Neural cell (in vitro differentiated cells): ENCODE measurements around the gene LONRF2. TPM values are rescaled to one million over a fixed set of nuclear protein-coding genes. Genes with fewer than 3 reads are reported as not detected.

Experiments used
- H2AFZ ChIP-seq: fragments of 200-600, 300-800 bp; sonication (generic), shearing (Covaris generic); 2 replicates; pipeline ENCODE4 v1.6.0; 2014; ENCODE audit warnings: low read depth, mild to moderate bottlenecking, antibody characterized with exemption, low read length, moderate library complexity
- H3F3A ChIP-seq: fragments of 200-600 bp; shearing (Covaris generic); 2 replicates; pipeline ENCODE4 v1.6.1; 2016; ENCODE audit warnings: mild to moderate bottlenecking, moderate library complexity, mixed read lengths, antibody characterized with exemption, low read length; ENCODE audit not compliant: insufficient read depth, poor library complexity, severe bottlenecking
- H3K27ac ChIP-seq: fragments of 200-600, 300-800 bp; sonication (generic), shearing (Covaris generic); 2 replicates; pipeline ENCODE4 v1.5.1; 2014; ENCODE audit warnings: mild to moderate bottlenecking, low read length, moderate library complexity
- H3K27me3 ChIP-seq: fragments of 300-800, 200-600 bp; sonication (generic), shearing (Covaris generic); 2 replicates; pipeline ENCODE4 v1.6.0; 2014; ENCODE audit warnings: mild to moderate bottlenecking, low read depth, low read length, moderate library complexity; ENCODE audit not compliant: insufficient read depth
- H3K36me3 ChIP-seq: fragments of 300-800, 200-600 bp; sonication (generic), shearing (Covaris generic); 2 replicates; pipeline ENCODE4 v1.5.1; 2014; ENCODE audit warnings: mild to moderate bottlenecking, antibody characterized with exemption, low read length, moderate library complexity; ENCODE audit not compliant: insufficient read depth
- H3K4me2 ChIP-seq: fragments of 300-800, 200-600 bp; sonication (generic), shearing (Covaris generic); 2 replicates; pipeline ENCODE4 v1.6.0; 2014; ENCODE audit warnings: mild to moderate bottlenecking, low read length
- H3K4me3 ChIP-seq: fragments of 300-800, 200-600 bp; sonication (generic), shearing (Covaris generic); 2 replicates; pipeline ENCODE4 v1.5.1; 2014; ENCODE audit warnings: mild to moderate bottlenecking, low read length, moderate library complexity
- H3K79me2 ChIP-seq: fragments of 200-600 bp; shearing (Covaris generic); replicated peaks from 2 replicates; pipeline ENCODE4 v1.6.0; 2014; ENCODE audit warnings: mild to moderate bottlenecking, low read length, moderate library complexity; ENCODE audit not compliant: insufficient read depth
- H3K9ac ChIP-seq: fragments of 300-800, 200-600 bp; sonication (generic), shearing (Covaris generic); 2 replicates; pipeline ENCODE4 v1.6.1; 2016; ENCODE audit warnings: mild to moderate bottlenecking, low read length, mixed read lengths
- H3K9me2 ChIP-seq: fragments of 200-600 bp; shearing (Covaris generic); 2 replicates; pipeline ENCODE4 v1.6.1; 2016; ENCODE audit warnings: mild to moderate bottlenecking, low read length, mixed read lengths; ENCODE audit not compliant: insufficient read depth
- H3K9me3 ChIP-seq: fragments of 200-600, 300-800 bp; sonication (generic), shearing (Covaris generic); 2 replicates; pipeline ENCODE4 v1.6.1; 2016; ENCODE audit warnings: mild to moderate bottlenecking, mixed run types, low read length, moderate library complexity, mixed read lengths
- H4K20me1 ChIP-seq: fragments of 200-600 bp; shearing (Covaris generic); 2 replicates; pipeline ENCODE4 v1.6.1; 2016; ENCODE audit warnings: mild to moderate bottlenecking, mixed run types; ENCODE audit not compliant: insufficient read depth
- EP300 ChIP-seq: fragments of 450-650 bp; conservative IDR thresholded peaks from 2 replicates; pipeline ENCODE4 v1.6.1; 2014; ENCODE audit warnings: antibody characterized with exemption, mild to moderate bottlenecking, moderate library complexity; ENCODE audit not compliant: poor library complexity, severe bottlenecking
- EZH2 ChIP-seq: fragments of 200-600, 300-800 bp; shearing (Covaris generic), sonication (generic); IDR thresholded peaks from 2 replicates; pipeline ENCODE4 v1.6.1; 2014; ENCODE audit warnings: antibody characterized with exemption, low read length, borderline replicate concordance, mild to moderate bottlenecking; ENCODE audit not compliant: insufficient read depth, poor library complexity, severe bottlenecking
- MXI1 ChIP-seq: fragments of 450-650 bp; conservative IDR thresholded peaks from 2 replicates; pipeline ENCODE4 v1.6.1; 2014; ENCODE audit warnings: antibody characterized with exemption, mild to moderate bottlenecking; ENCODE audit not compliant: poor library complexity, severe bottlenecking
- POLR2AphosphoS5 ChIP-seq: IDR thresholded peaks from 2 replicates; pipeline ENCODE4 v1.6.1; 2012
- RAD21 ChIP-seq: fragments of 450-650 bp; conservative IDR thresholded peaks from 2 replicates; pipeline ENCODE4 v1.6.1; 2014; ENCODE audit warnings: antibody characterized with exemption, mild to moderate bottlenecking, moderate library complexity
- SMC3 ChIP-seq: fragments of 450-650 bp; conservative IDR thresholded peaks from 2 replicates; pipeline ENCODE4 v1.6.1; 2014; ENCODE audit warnings: antibody characterized with exemption, mild to moderate bottlenecking, moderate library complexity; ENCODE audit not compliant: poor library complexity
- TAF1 ChIP-seq: IDR thresholded peaks from 2 replicates; pipeline ENCODE4 v1.6.1; 2012; ENCODE audit warnings: low read depth
- polyA plus RNA-seq: library from polyadenylated mRNA; depleted of rRNA; stranded (reverse); fragments of >200 nt; gene quantifications from 2 replicates; pipeline ENCODE4 v1.2.3, GENCODE V29; 2014
- TF ChIP-seq, protein P1 (sequence below): fragments of 450-650 bp; IDR thresholded peaks from 2 replicates; pipeline ENCODE4 v1.5.1; 2014; ENCODE audit warnings: antibody characterized with exemption, mild to moderate bottlenecking, moderate library complexity; ENCODE audit not compliant: poor library complexity, severe bottlenecking
- TF ChIP-seq, protein P2 (sequence below): IDR thresholded peaks from 2 replicates; pipeline ENCODE4 v1.6.1; 2012; ENCODE audit warnings: borderline replicate concordance

The LONRF2 gene
- polyA plus RNA-seq, 1 donor from 2014 or later = 20.7 TPM

- no peak overlapping the region for H2AFZ ChIP-seq
- H3K9me3 ChIP-seq = no peaks in the 10 kb centered on the region
- TF ChIP-seq EP300 = no peak
- TF ChIP-seq, protein P1, sequence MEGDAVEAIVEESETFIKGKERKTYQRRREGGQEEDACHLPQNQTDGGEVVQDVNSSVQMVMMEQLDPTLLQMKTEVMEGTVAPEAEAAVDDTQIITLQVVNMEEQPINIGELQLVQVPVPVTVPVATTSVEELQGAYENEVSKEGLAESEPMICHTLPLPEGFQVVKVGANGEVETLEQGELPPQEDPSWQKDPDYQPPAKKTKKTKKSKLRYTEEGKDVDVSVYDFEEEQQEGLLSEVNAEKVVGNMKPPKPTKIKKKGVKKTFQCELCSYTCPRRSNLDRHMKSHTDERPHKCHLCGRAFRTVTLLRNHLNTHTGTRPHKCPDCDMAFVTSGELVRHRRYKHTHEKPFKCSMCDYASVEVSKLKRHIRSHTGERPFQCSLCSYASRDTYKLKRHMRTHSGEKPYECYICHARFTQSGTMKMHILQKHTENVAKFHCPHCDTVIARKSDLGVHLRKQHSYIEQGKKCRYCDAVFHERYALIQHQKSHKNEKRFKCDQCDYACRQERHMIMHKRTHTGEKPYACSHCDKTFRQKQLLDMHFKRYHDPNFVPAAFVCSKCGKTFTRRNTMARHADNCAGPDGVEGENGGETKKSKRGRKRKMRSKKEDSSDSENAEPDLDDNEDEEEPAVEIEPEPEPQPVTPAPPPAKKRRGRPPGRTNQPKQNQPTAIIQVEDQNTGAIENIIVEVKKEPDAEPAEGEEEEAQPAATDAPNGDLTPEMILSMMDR = no peak
- no peak for TF ChIP-seq SMC3
- no peak for TF ChIP-seq EZH2
- no peak for TF ChIP-seq RAD21
- TF ChIP-seq, protein P2, sequence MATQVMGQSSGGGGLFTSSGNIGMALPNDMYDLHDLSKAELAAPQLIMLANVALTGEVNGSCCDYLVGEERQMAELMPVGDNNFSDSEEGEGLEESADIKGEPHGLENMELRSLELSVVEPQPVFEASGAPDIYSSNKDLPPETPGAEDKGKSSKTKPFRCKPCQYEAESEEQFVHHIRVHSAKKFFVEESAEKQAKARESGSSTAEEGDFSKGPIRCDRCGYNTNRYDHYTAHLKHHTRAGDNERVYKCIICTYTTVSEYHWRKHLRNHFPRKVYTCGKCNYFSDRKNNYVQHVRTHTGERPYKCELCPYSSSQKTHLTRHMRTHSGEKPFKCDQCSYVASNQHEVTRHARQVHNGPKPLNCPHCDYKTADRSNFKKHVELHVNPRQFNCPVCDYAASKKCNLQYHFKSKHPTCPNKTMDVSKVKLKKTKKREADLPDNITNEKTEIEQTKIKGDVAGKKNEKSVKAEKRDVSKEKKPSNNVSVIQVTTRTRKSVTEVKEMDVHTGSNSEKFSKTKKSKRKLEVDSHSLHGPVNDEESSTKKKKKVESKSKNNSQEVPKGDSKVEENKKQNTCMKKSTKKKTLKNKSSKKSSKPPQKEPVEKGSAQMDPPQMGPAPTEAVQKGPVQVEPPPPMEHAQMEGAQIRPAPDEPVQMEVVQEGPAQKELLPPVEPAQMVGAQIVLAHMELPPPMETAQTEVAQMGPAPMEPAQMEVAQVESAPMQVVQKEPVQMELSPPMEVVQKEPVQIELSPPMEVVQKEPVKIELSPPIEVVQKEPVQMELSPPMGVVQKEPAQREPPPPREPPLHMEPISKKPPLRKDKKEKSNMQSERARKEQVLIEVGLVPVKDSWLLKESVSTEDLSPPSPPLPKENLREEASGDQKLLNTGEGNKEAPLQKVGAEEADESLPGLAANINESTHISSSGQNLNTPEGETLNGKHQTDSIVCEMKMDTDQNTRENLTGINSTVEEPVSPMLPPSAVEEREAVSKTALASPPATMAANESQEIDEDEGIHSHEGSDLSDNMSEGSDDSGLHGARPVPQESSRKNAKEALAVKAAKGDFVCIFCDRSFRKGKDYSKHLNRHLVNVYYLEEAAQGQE = no peak
- no peak for TF ChIP-seq MXI1
- TF ChIP-seq POLR2AphosphoS5 = no peak
- TF ChIP-seq TAF1 = no peak
- H3K4me2 ChIP-seq = no peak overlapping the region
- no peaks in the 10 kb centered on the region for H4K20me1 ChIP-seq
- no peaks in the 10 kb centered on the region for H3K9me2 ChIP-seq
- no peaks in the 10 kb centered on the region for H3K79me2 ChIP-seq
- H3K27me3 ChIP-seq = no peaks in the 10 kb centered on the region
- H3F3A ChIP-seq = no peaks in the 10 kb centered on the region
- H3K27ac ChIP-seq = no peak overlapping the region
- no peak overlapping the region for H3K4me3 ChIP-seq
- no peak overlapping the region for H3K9ac ChIP-seq
- H3K36me3 ChIP-seq = peaks cover 27% of the 10 kb centered on the region
Observed at GRCh38 chr2:100285691-100286090, 36.6 kb downstream of the LONRF2 start.

- no peaks in the 10 kb centered on the region for H4K20me1 ChIP-seq
- TF ChIP-seq TAF1 = no peak
- no peaks in the 10 kb centered on the region for H3F3A ChIP-seq
- H3K9me2 ChIP-seq = no peaks in the 10 kb centered on the region
- no peaks in the 10 kb centered on the region for H3K79me2 ChIP-seq
- H2AFZ ChIP-seq = no peak overlapping the region
- no peaks in the 10 kb centered on the region for H3K27me3 ChIP-seq
- H3K4me2 ChIP-seq = no peak overlapping the region
- peaks cover 21% of the 10 kb centered on the region for H3K36me3 ChIP-seq
- H3K4me3 ChIP-seq = no peak overlapping the region
- no peak overlapping the region for H3K27ac ChIP-seq
- no peak overlapping the region for H3K9ac ChIP-seq
- no peaks in the 10 kb centered on the region for H3K9me3 ChIP-seq
Observed at GRCh38 chr2:100285011-100285410, 37.3 kb downstream of the LONRF2 start.
